HL-60 (cell line): ENCODE data around the gene UNK.
"Not testable (repeated sequence)": the region's sequence is repeated elsewhere in the genome, so short reads cannot be mapped to it uniquely, and the experiment has no call there.

Source experiments
- DNase-seq, 2 experiments: peaks; one replicate each; pipeline ENCODE4 v3.0.0-alpha.2; 2010 to 2020; ENCODE audit warnings: low read depth in 1 of 2, low spot score in 1 of 2
- H3K27ac ChIP-seq: fragments of 250-450 bp; sonication (Bioruptor Pico); replicated peaks from 2 replicates; pipeline ENCODE4 v1.5.1; 2020; ENCODE audit warnings: mild to moderate bottlenecking, moderate library complexity
- H3K27me3 ChIP-seq: fragments of 250-450 bp; sonication (Bioruptor Pico); 2 replicates; pipeline ENCODE4 v1.5.1; 2021; ENCODE audit warnings: mild to moderate bottlenecking, moderate library complexity; ENCODE audit not compliant: insufficient read depth, poor library complexity, severe bottlenecking
- H3K4me3 ChIP-seq: replicated peaks from 2 replicates; pipeline ENCODE4 v1.5.1; 2011; ENCODE audit warnings: mild to moderate bottlenecking, control low read depth, low read length; ENCODE audit not compliant: insufficient read depth
- GABPA ChIP-seq: IDR thresholded peaks from 2 replicates; pipeline ENCODE4 v1.6.1; 2012; ENCODE audit warnings: low read depth
- POLR2AphosphoS5 ChIP-seq: IDR thresholded peaks from 2 replicates; pipeline ENCODE4 v1.6.1; 2012; ENCODE audit warnings: low read depth
- SPI1 ChIP-seq: IDR thresholded peaks from 2 replicates; pipeline ENCODE4 v1.6.1; 2012; ENCODE audit warnings: low read depth, mild to moderate bottlenecking, borderline replicate concordance
- TF ChIP-seq, protein P1 (sequence below): IDR thresholded peaks from one replicate; pipeline ENCODE4 v1.5.1; 2011; ENCODE audit warnings: low read length, control low read depth, inconsistent platforms; ENCODE audit not compliant: insufficient read depth
- TF ChIP-seq, protein P2 (sequence below): IDR thresholded peaks from 2 replicates; pipeline ENCODE4 v1.6.1; 2012; ENCODE audit warnings: low read depth; ENCODE audit not compliant: insufficient replicate concordance

The UNK gene

DNA sequence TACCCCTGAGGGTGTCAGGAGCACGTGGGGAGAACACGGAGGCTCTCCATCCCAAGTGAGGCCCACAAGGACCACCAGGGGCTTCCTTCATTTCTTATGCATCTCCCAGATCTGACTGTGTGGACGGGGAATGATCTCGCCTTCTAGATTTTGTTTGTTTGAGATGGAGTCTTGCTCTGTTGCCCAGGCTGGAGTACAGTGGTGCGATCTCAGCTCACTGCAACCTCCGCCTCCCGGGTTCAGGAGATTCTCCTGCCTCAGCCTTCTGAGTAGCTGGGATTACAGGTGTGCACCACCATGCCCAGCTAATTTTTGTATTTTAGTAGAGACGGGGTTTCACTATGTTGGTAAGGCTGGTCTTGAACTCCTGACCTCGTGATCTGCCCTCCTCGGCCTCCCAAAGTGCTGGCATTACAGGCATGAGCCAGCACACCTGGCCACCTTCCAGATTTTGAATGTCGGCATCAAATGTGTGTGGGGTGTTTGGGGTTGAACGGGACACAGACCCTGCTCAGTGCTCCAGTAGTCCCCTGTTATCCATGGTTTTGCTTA, 84.2 kb downstream of the UNK start:
- H3K27ac ChIP-seq, DNase-seq, H3K27me3 ChIP-seq, H3K4me3 ChIP-seq: not testable (repeated sequence)

DNA sequence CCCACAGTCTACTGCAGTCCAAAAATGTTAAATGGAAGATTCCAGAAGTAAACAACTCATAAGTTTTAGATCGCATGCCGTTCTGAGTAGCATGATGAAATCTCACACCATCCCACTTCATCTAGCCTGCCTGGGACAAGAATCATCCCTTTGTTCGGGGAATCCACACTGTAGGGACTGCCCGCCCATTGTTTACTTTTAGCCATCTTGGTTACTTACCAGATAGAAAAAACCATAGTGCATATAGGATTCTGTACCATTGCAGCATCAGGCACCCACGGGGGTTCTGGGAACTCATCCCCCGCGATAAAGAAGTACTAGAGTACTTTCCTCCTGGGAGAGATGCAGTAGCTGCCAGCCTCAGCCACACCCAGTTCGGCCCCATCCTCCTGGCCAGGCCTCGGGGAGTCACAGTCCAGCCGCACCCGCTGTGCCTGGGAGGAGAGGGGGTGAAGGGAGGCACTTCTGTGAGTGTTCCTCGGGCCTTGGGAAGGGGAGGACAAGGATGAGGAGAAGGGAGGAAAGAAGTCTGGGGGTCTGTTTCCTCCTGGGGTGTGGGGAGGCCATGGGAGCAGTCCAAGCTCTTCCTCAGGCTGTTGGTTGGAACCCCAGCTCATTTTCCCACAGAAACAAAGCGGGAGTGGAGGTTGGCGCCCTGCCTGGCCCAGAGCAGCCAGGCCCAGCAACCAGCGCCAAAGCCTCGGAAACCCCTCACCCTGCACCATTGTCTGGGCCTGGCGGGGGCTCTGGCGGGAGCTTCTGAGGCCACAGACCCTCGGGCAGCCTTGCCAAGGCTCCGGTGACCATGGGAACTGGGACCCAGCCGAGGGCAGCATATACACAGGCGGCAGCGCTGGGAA, 84.9 kb downstream of the UNK start:
- Histone ChIP-seq H3K4me3 (no peak overlapping the region), H3K27me3 (no peaks in the 10 kb centered on the region), H3K27ac (no peak overlapping the region)
- DNase-seq, result no peak
- TF ChIP-seq, protein P1, sequence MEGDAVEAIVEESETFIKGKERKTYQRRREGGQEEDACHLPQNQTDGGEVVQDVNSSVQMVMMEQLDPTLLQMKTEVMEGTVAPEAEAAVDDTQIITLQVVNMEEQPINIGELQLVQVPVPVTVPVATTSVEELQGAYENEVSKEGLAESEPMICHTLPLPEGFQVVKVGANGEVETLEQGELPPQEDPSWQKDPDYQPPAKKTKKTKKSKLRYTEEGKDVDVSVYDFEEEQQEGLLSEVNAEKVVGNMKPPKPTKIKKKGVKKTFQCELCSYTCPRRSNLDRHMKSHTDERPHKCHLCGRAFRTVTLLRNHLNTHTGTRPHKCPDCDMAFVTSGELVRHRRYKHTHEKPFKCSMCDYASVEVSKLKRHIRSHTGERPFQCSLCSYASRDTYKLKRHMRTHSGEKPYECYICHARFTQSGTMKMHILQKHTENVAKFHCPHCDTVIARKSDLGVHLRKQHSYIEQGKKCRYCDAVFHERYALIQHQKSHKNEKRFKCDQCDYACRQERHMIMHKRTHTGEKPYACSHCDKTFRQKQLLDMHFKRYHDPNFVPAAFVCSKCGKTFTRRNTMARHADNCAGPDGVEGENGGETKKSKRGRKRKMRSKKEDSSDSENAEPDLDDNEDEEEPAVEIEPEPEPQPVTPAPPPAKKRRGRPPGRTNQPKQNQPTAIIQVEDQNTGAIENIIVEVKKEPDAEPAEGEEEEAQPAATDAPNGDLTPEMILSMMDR, result no peak
- TF ChIP-seq, protein P2, sequence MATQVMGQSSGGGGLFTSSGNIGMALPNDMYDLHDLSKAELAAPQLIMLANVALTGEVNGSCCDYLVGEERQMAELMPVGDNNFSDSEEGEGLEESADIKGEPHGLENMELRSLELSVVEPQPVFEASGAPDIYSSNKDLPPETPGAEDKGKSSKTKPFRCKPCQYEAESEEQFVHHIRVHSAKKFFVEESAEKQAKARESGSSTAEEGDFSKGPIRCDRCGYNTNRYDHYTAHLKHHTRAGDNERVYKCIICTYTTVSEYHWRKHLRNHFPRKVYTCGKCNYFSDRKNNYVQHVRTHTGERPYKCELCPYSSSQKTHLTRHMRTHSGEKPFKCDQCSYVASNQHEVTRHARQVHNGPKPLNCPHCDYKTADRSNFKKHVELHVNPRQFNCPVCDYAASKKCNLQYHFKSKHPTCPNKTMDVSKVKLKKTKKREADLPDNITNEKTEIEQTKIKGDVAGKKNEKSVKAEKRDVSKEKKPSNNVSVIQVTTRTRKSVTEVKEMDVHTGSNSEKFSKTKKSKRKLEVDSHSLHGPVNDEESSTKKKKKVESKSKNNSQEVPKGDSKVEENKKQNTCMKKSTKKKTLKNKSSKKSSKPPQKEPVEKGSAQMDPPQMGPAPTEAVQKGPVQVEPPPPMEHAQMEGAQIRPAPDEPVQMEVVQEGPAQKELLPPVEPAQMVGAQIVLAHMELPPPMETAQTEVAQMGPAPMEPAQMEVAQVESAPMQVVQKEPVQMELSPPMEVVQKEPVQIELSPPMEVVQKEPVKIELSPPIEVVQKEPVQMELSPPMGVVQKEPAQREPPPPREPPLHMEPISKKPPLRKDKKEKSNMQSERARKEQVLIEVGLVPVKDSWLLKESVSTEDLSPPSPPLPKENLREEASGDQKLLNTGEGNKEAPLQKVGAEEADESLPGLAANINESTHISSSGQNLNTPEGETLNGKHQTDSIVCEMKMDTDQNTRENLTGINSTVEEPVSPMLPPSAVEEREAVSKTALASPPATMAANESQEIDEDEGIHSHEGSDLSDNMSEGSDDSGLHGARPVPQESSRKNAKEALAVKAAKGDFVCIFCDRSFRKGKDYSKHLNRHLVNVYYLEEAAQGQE, result no peak

DNA sequence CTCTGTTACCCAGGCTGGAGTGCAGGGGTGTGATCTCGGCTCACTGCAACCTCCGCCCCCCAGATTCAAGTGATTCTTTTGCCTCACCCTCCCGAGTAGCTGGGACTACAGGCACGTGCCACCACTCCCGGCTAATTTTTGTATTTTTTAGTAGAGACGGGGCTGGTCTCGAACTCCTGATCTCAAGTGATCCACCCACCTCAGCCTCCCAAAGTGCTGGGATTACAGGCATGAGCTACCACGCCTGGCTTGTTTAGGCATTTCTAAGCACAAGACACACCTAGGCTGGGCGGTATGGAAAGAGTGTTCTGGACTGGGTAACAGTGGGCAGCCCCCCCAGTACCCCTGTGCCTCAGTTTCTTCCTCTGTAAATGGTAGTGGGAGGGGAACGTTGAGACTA, 85.6 kb downstream of the UNK start:
- not testable (repeated sequence) for H3K27me3 ChIP-seq, DNase-seq, H3K4me3 ChIP-seq, H3K27ac ChIP-seq

DNA sequence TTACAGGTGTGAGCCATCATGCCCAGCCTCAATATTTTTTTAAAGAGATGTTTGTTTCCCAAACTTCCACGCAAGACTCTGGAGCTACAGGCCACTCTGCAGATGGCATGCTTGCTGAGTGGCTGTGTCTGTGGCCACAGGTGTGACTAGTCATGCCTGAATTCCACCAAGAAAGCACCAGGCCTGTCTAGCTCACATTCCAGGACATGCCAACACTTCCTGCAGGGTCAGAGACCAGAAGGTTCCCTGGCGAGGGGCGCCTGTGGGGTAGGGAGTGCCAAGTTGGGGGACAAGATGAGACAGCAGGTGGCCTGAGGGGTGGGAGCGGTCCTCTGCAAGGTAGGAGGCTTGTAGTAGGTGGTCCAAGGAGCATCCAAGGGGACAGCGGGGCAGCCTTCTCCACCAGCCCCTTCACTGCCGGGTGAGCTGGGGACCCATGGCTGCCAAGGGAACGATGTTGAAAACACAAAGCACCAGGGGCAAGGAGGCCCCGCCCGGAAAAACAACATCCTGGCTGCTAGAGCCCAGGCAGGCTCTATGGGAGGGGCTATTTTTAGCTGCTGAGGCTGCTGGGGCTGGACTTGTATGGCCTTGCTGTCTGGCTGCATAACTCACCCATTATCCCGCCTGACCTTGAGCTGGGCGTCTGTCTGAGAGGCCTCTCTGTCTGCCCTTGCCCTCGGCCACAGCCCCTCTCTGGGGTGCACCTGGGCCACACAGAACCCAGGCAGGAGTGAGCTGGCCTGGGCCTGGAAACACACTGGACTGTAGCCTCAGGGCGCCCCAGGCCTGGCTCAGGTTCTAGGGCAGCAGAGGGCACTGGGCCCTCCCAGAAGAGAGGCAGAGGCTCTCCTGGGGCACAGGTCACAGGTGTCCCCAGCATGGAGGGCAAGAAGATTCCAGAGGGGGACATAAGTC, 88.1 kb downstream of the UNK start:
- DNase-seq, result no peak
- H3K4me3 ChIP-seq, result no peak overlapping the region
- H3K27ac ChIP-seq, result no peak overlapping the region
- TF ChIP-seq, protein P1, result no peak
- no peak for TF ChIP-seq SPI1
- no peak for TF ChIP-seq GABPA
- no peak for TF ChIP-seq POLR2AphosphoS5
- TF ChIP-seq, protein P2, result no peak
- peaks cover 5% of the 10 kb centered on the region for H3K27me3 ChIP-seq
